PFSK-1 (cell line): ENCODE data around the gene BPHL.

Experiments
- FOXP2 ChIP-seq: optimal IDR thresholded peaks from 2 replicates; pipeline ENCODE3; 2011; ENCODE audit warnings: borderline replicate concordance, control low read depth, inconsistent platforms; ENCODE audit not compliant: insufficient read depth; ENCODE audit errors: extremely low read length, extremely low read depth
- POLR2AphosphoS5 ChIP-seq: IDR thresholded peaks from 2 replicates; pipeline ENCODE4 v1.6.1; 2012; ENCODE audit warnings: low read depth, mild to moderate bottlenecking, control low read depth, low read length, moderate library complexity
- REST ChIP-seq, 2 experiments: IDR thresholded peaks; 2 replicates each; pipeline versions ENCODE4 v1.6.1 to v1.8.0; 2011 to 2012; ENCODE audit warnings: low read depth in 2 of 2, low read length in 2 of 2, control low read depth in 1 of 2, inconsistent platforms in 1 of 2, mild to moderate bottlenecking in 1 of 2, moderate library complexity in 1 of 2; ENCODE audit not compliant: insufficient read depth in 1 of 2
- SIN3A ChIP-seq: IDR thresholded peaks from 2 replicates; pipeline ENCODE4 v1.6.1; 2012; ENCODE audit warnings: mild to moderate bottlenecking, low read length, moderate library complexity, borderline replicate concordance; ENCODE audit not compliant: insufficient read depth
- TAF1 ChIP-seq: IDR thresholded peaks from 2 replicates; pipeline ENCODE4 v1.6.1; 2012; ENCODE audit warnings: low read length, control low read depth, borderline replicate concordance; ENCODE audit not compliant: insufficient read depth

BPHL gene

DNA sequence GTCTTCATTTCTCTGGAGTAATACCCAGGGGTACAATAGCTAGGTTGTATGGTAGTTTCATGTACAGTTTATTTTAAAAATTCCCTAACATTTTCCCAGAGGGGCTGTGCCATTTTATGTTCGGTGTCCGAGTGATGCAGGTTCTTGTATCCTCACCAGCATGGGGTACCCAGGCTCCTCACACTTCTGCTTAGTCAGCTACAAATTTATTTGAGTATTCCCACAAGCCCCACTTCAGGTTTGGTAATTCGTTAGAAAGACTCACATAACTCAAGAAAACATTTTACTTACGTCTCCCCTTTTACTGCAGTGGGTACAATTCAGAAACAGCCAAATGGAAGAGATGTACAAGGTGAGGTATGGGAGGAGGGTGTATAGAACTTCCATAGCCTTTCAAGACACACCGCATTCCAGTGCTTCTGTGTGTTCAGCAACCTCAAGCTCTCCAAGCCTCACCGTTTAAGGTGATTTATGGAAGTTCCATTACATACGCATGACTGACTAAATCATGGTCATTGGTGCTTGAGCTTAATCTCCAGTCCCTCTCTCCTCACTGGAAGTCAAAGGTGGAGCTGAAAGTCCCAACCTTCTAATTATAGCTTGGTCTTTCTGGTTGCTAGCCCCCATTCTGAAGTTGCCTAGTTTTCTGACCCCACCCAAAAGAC lies 32.1 kb upstream of the BPHL start:
- TF ChIP-seq POLR2AphosphoS5 (no peak), SIN3A (no peak), REST (IDR thresholded peaks at IDR 0.05; ENCODE audit: insufficient read depth in 1 of 2, low read depth in 2 of 2, low read length in 2 of 2) (no peak), FOXP2 (no peak), TAF1 (no peak)

DNA sequence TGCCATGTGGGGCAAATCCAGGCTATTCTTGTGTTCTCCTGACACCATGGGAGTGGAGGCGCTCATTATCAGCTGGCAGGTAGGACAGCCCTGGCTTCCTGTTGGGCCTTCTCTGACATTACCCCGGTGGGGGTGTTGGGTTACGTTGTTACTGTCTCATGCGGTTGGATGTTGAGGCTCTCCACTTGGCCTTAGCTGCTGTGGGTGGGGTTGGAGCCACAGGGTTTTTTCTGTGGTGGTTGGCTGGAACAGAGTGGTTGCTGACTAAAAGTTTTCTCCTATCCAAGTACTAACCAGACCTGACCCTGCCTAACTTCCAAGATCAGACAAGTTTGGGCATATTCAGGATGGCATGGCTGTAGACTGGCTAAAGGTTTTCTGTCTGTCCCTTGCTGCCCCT lies 30.1 kb upstream of the BPHL start:
- TF ChIP-seq SIN3A: no peak
- TF ChIP-seq REST (IDR thresholded peaks at IDR 0.05; ENCODE audit: insufficient read depth in 1 of 2, low read depth in 2 of 2, low read length in 2 of 2): no peak
- TF ChIP-seq FOXP2: no peak
- no peak for TF ChIP-seq TAF1
- no peak for TF ChIP-seq POLR2AphosphoS5

- TF ChIP-seq SIN3A: no peak
These were observed 29.5 kb upstream of the BPHL start for GRCh38 chr6:3088968-3089367.

DNA sequence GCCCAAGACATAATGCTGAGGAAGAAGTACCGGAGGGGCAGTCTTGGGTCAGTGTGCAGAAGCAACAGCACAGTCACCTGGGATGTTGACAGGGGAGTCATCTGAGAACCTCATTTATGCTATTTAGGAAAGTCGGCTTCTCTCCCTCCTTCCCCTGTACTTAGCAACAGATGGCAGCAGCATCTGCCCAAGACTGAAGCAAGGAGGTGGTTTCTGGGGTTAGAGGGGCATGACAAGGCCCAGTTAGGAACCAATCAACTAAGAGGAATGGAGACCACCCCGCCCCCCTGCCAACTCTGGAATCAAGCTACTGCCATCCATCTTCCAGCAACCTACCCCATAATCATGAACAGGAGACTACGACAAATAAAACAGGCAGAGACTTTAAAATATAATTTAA lies 28.5 kb upstream of the BPHL start:
- TF ChIP-seq REST (IDR thresholded peaks at IDR 0.05; ENCODE audit: insufficient read depth in 1 of 2, low read depth in 2 of 2, low read length in 2 of 2) (no peak), FOXP2 (no peak), POLR2AphosphoS5 (no peak), TAF1 (no peak), SIN3A (no peak)

- no peak for TF ChIP-seq REST (IDR thresholded peaks at IDR 0.05; ENCODE audit: insufficient read depth in 1 of 2, low read depth in 2 of 2, low read length in 2 of 2)
- no peak for TF ChIP-seq TAF1
- TF ChIP-seq POLR2AphosphoS5: no peak
- TF ChIP-seq SIN3A: no peak
- TF ChIP-seq FOXP2: no peak
These were observed 23.7 kb upstream of the BPHL start for GRCh38 chr6:3094815-3095214.
